SH-SY5Y (cell line): ENCODE measurements around the gene LIPJ.

Experiments
- GATA2 ChIP-seq: IDR thresholded peaks from 2 replicates; pipeline ENCODE4 v1.6.1; 2011; ENCODE audit warnings: mild to moderate bottlenecking, low read depth, low read length
- GATA3 ChIP-seq: IDR thresholded peaks from 2 replicates; pipeline ENCODE4 v1.6.1; 2011; ENCODE audit warnings: low read depth, mild to moderate bottlenecking, low read length, moderate library complexity

GRCh38 chr10:88555190-88555908, 31.2 kb upstream of the LIPJ start:
- TF ChIP-seq GATA3 (no peak), GATA2 (no peak)
